Ovary (tissue), 3 donors: ENCODE results near the gene SRPK3.

Experiments used
- EP300 ChIP-seq: sonication (generic); formaldehyde crosslinking; IDR thresholded peaks from one replicate; pipeline ENCODE4 v1.6.1; 2017; ENCODE audit warnings: antibody characterized with exemption
- POLR2A ChIP-seq: fragments of 450-650 bp; IDR thresholded peaks from one replicate; pipeline ENCODE4 v1.6.1; 2017; ENCODE audit warnings: antibody characterized with exemption, mild to moderate bottlenecking, moderate library complexity
- TF ChIP-seq, protein P1 (sequence below), 3 donors: fragments of 450-650 bp in 2 of 3; fragments of 200-600 bp in 1 of 3; IDR thresholded peaks; one replicate each; pipeline versions ENCODE4 v1.5.1 to v1.8.0; 2016 to 2022; ENCODE audit warnings: antibody characterized with exemption in 3 of 3, mild to moderate bottlenecking in 1 of 3
- donor health status: DM: no; HTN: no; CAD: no.

DNA sequence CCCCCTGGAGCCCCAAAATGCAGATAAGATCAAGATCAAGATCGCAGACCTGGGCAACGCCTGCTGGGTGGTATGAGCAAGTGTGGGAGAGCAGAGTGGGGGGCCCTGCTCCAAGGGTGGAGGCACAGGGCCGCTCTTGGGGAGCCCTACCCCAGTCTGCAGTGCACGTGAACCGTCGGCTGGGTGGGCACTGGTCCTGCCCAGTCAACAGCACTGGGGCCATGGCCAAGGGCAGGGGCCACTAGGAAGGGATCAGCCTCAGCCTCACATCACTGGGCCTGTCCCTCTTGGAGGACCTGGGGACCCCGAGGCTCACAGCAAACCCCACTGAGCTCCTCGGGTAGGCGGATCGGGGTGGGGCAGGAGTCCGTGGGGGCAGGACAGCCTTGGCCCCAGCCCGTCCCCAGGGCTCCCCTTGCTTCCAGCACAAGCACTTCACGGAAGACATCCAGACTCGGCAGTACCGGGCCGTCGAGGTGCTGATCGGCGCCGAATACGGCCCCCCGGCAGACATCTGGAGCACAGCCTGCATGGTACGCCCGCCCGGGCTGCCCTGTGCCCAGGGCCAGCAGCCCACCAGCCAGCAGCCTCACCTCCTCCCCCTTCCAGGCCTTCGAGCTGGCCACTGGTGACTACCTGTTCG, 3.6 kb downstream of the SRPK3 start:
- TF ChIP-seq, protein P1, sequence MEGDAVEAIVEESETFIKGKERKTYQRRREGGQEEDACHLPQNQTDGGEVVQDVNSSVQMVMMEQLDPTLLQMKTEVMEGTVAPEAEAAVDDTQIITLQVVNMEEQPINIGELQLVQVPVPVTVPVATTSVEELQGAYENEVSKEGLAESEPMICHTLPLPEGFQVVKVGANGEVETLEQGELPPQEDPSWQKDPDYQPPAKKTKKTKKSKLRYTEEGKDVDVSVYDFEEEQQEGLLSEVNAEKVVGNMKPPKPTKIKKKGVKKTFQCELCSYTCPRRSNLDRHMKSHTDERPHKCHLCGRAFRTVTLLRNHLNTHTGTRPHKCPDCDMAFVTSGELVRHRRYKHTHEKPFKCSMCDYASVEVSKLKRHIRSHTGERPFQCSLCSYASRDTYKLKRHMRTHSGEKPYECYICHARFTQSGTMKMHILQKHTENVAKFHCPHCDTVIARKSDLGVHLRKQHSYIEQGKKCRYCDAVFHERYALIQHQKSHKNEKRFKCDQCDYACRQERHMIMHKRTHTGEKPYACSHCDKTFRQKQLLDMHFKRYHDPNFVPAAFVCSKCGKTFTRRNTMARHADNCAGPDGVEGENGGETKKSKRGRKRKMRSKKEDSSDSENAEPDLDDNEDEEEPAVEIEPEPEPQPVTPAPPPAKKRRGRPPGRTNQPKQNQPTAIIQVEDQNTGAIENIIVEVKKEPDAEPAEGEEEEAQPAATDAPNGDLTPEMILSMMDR (IDR thresholded peaks at IDR 0.05) = no peak
- TF ChIP-seq POLR2A (no peak), EP300 (no peak)
